Measurements from ENCODE around the gene FOXI1. TPM values are rescaled to one million over a fixed set of nuclear protein-coding genes. Genes with fewer than 3 reads are reported as not detected.
"Not testable (repeated sequence)": the region's sequence is repeated elsewhere in the genome, so short reads cannot be mapped to it uniquely, and the experiment has no call there.

The FOXI1 gene
- total RNA-seq, 2 donors from 2014 or later: not detected

GRCh38 chr5:170137694-170138214, 32.1 kb downstream of the FOXI1 start:
- ATAC-seq (no peak), DNase-seq (ENCODE audit: low spot score in 2 of 2) (no peak)
- H3K9me3 Mint-ChIP-seq: no peaks in the 10 kb centered on the region
- no peaks in the 10 kb centered on the region for H3K36me3 Mint-ChIP-seq
- no peak overlapping the region for H3K27ac Mint-ChIP-seq

GRCh38 chr5:170138273-170138672, 32.6 kb downstream of the FOXI1 start:
- ATAC-seq (no peak), DNase-seq (ENCODE audit: low spot score in 2 of 2) (no peak)
- Mint-ChIP-seq H3K36me3 (no peaks in the 10 kb centered on the region), H3K27ac (no peak overlapping the region), H3K9me3 (no peaks in the 10 kb centered on the region)

GRCh38 chr5:170139786-170140335, 34.2 kb downstream of the FOXI1 start:
- Mint-ChIP-seq H3K36me3 (no peaks in the 10 kb centered on the region), H3K27ac (peak overlapping the region in 1 of 2 donors; percentile 6)
- no peak for ATAC-seq

GRCh38 chr5:170141196-170141595, 35.5 kb downstream of the FOXI1 start:
- H3K36me3 Mint-ChIP-seq; ATAC-seq; H3K27ac Mint-ChIP-seq; DNase-seq (ENCODE audit: low spot score in 2 of 2); H3K9me3 Mint-ChIP-seq: not testable (repeated sequence)

More at GRCh38 chr5:170139786-170140335, 34.2 kb downstream of the FOXI1 start:
- no peak for DNase-seq (ENCODE audit: low spot score in 2 of 2)
- H3K9me3 Mint-ChIP-seq: no peaks in the 10 kb centered on the region

GRCh38 chr5:170141636-170142035, 35.9 kb downstream of the FOXI1 start:
- H3K27ac Mint-ChIP-seq: no peak overlapping the region
- no peak for DNase-seq (ENCODE audit: low spot score in 2 of 2)
- no peaks in the 10 kb centered on the region for H3K36me3 Mint-ChIP-seq
- no peaks in the 10 kb centered on the region for H3K9me3 Mint-ChIP-seq
- no peak for ATAC-seq

GRCh38 chr5:170142196-170142595, 36.5 kb downstream of the FOXI1 start:
- no peaks in the 10 kb centered on the region for H3K9me3 Mint-ChIP-seq

GRCh38 chr5:170143091-170143490, 37.4 kb downstream of the FOXI1 start:
- ATAC-seq (no peak), DNase-seq (ENCODE audit: low spot score in 2 of 2) (no peak)
- no peaks in the 10 kb centered on the region for H3K36me3 Mint-ChIP-seq
- H3K27ac Mint-ChIP-seq: no peak overlapping the region
- H3K9me3 Mint-ChIP-seq: no peaks in the 10 kb centered on the region

More at GRCh38 chr5:170142196-170142595, 36.5 kb downstream of the FOXI1 start:
- DNase-seq (ENCODE audit: low spot score in 2 of 2) (no peak), ATAC-seq (no peak)
- no peaks in the 10 kb centered on the region for H3K36me3 Mint-ChIP-seq
- no peak overlapping the region for H3K27ac Mint-ChIP-seq

GRCh38 chr5:170143710-170144109, 38.0 kb downstream of the FOXI1 start:
- no peaks in the 10 kb centered on the region for H3K9me3 Mint-ChIP-seq
- H3K36me3 Mint-ChIP-seq: no peaks in the 10 kb centered on the region
- no peak for ATAC-seq
- H3K27ac Mint-ChIP-seq: no peak overlapping the region
- DNase-seq (ENCODE audit: low spot score in 2 of 2): no peak

GRCh38 chr5:170144286-170145023, 38.8 kb downstream of the FOXI1 start:
- ATAC-seq (no peak), DNase-seq (ENCODE audit: low spot score in 2 of 2) (no peak)
- Mint-ChIP-seq H3K9me3 (no peaks in the 10 kb centered on the region), H3K36me3 (no peaks in the 10 kb centered on the region), H3K27ac (no peak overlapping the region)

- no peaks in the 10 kb centered on the region for H3K9me3 Mint-ChIP-seq
- no peaks in the 10 kb centered on the region for H3K36me3 Mint-ChIP-seq
- DNase-seq (ENCODE audit: low spot score in 2 of 2) (no peak), ATAC-seq (no peak)
- no peak overlapping the region for H3K27ac Mint-ChIP-seq
Measured at GRCh38 chr5:170145462-170145861, 39.8 kb downstream of the FOXI1 start.

GRCh38 chr5:170147051-170147752, 41.5 kb downstream of the FOXI1 start:
- DNase-seq (ENCODE audit: low spot score in 2 of 2): no peak
- no peaks in the 10 kb centered on the region for H3K9me3 Mint-ChIP-seq
- ATAC-seq: no peak
- no peaks in the 10 kb centered on the region for H3K36me3 Mint-ChIP-seq
- no peak overlapping the region for H3K27ac Mint-ChIP-seq

- ATAC-seq: no peak
- no peak for DNase-seq (ENCODE audit: low spot score in 2 of 2)
Measured at GRCh38 chr5:170147753-170148264, 42.1 kb downstream of the FOXI1 start.

GRCh38 chr5:170148430-170149205, 42.9 kb downstream of the FOXI1 start:
- H3K27ac Mint-ChIP-seq: no peak overlapping the region
- DNase-seq (ENCODE audit: low spot score in 2 of 2) (no peak), ATAC-seq (no peak)
- H3K36me3 Mint-ChIP-seq: no peaks in the 10 kb centered on the region
- H3K9me3 Mint-ChIP-seq: no peaks in the 10 kb centered on the region

More at GRCh38 chr5:170147753-170148264, 42.1 kb downstream of the FOXI1 start:
- Mint-ChIP-seq H3K9me3 (no peaks in the 10 kb centered on the region), H3K27ac (no peak overlapping the region), H3K36me3 (no peaks in the 10 kb centered on the region)

- ATAC-seq (no peak), DNase-seq (ENCODE audit: low spot score in 2 of 2) (no peak)
- no peak overlapping the region for H3K27ac Mint-ChIP-seq
- H3K36me3 Mint-ChIP-seq: no peaks in the 10 kb centered on the region
- H3K9me3 Mint-ChIP-seq: no peaks in the 10 kb centered on the region
Measured at GRCh38 chr5:170149206-170149515, 43.5 kb downstream of the FOXI1 start.

GRCh38 chr5:170150713-170151096, 45.0 kb downstream of the FOXI1 start:
- Mint-ChIP-seq H3K36me3 (no peaks in the 10 kb centered on the region), H3K9me3 (no peaks in the 10 kb centered on the region), H3K27ac (no peak overlapping the region)
- DNase-seq (ENCODE audit: low spot score in 2 of 2): no peak
- no peak for ATAC-seq

- ATAC-seq: no peak
- no peak for DNase-seq (ENCODE audit: low spot score in 2 of 2)
- H3K27ac Mint-ChIP-seq: no peak overlapping the region
- H3K36me3 Mint-ChIP-seq: no peaks in the 10 kb centered on the region
- no peaks in the 10 kb centered on the region for H3K9me3 Mint-ChIP-seq
Measured at GRCh38 chr5:170151097-170151831, 45.6 kb downstream of the FOXI1 start.

Measured in activated naive CD4-positive, alpha-beta T cell treated with anti-CD3 and anti-CD28 coated beads, Interleukin-2, amount 50 U/mL, for 72 hours (primary cell).